Femur (tissue), 1 donor: ENCODE results near the gene SLC38A8.

Experiments
- DNase-seq: peaks from one replicate; pipeline ENCODE4 v3.0.0-alpha.2; 2017

The SLC38A8 gene

GRCh38 chr16:84047626-84048025, 5.0 kb upstream of the SLC38A8 start:
- DNase-seq: peak; percentile 10

- peak; percentile 9 for DNase-seq
Observed at GRCh38 chr16:84047206-84047605, 4.6 kb upstream of the SLC38A8 start.

GRCh38 chr16:84045818-84046470, 3.3 kb upstream of the SLC38A8 start:
- no peak for DNase-seq

GRCh38 chr16:84045001-84045817, 2.6 kb upstream of the SLC38A8 start:
- DNase-seq: no peak

GRCh38 chr16:84044118-84044488, 1.5 kb upstream of the SLC38A8 start:
- DNase-seq: no peak

GRCh38 chr16:84043486-84044117, 1.0 kb upstream of the SLC38A8 start:
- no peak for DNase-seq

- no peak for DNase-seq
Observed at GRCh38 chr16:84042879-84043485, 387 bp upstream of the SLC38A8 start.

GRCh38 chr16:84041881-84042280, 714 bp downstream of the SLC38A8 start:
- no peak for DNase-seq

GRCh38 chr16:84040823-84041820, 1.5 kb downstream of the SLC38A8 start:
- DNase-seq: peak; percentile 54

- no peak for DNase-seq
Observed at GRCh38 chr16:84040226-84040822, 2.3 kb downstream of the SLC38A8 start.

- no peak for DNase-seq
Observed at GRCh38 chr16:84039696-84040095, 2.9 kb downstream of the SLC38A8 start.

- no peak for DNase-seq
Observed at GRCh38 chr16:84038469-84038868, 4.1 kb downstream of the SLC38A8 start.

GRCh38 chr16:84036982-84037425, 5.6 kb downstream of the SLC38A8 start:
- no peak for DNase-seq

GRCh38 chr16:84036131-84036530, 6.5 kb downstream of the SLC38A8 start:
- no peak for DNase-seq

- DNase-seq: no peak
Observed at GRCh38 chr16:84034516-84034915, 8.1 kb downstream of the SLC38A8 start.

- no peak for DNase-seq
Observed at GRCh38 chr16:84033251-84034195, 9.1 kb downstream of the SLC38A8 start.

GRCh38 chr16:84032458-84033178, 10.0 kb downstream of the SLC38A8 start:
- no peak for DNase-seq

- no peak for DNase-seq
Observed at GRCh38 chr16:84031556-84031955, 11.0 kb downstream of the SLC38A8 start.

GRCh38 chr16:84029297-84030047, 13.1 kb downstream of the SLC38A8 start:
- peak; percentile 73 for DNase-seq
